C4-2B (cell line): ENCODE data around the gene PCGF2.
A peak's percentile ranks its signal among the peaks of the same experiment; 100 is the strongest.

Source experiments
- H3K27ac ChIP-seq: fragments of 450-650 bp; 2 replicates; pipeline ENCODE4 v1.5.1; 2017
- ZFX ChIP-seq: fragments of 450-650 bp; IDR thresholded peaks from 2 replicates; pipeline ENCODE4 v1.6.1; 2017
- TF ChIP-seq, protein P1 (sequence below): fragments of 450-650 bp; conservative IDR thresholded peaks from 2 replicates; pipeline ENCODE4 v1.5.1; 2017; ENCODE audit warnings: mild to moderate bottlenecking

Gene PCGF2

DNA sequence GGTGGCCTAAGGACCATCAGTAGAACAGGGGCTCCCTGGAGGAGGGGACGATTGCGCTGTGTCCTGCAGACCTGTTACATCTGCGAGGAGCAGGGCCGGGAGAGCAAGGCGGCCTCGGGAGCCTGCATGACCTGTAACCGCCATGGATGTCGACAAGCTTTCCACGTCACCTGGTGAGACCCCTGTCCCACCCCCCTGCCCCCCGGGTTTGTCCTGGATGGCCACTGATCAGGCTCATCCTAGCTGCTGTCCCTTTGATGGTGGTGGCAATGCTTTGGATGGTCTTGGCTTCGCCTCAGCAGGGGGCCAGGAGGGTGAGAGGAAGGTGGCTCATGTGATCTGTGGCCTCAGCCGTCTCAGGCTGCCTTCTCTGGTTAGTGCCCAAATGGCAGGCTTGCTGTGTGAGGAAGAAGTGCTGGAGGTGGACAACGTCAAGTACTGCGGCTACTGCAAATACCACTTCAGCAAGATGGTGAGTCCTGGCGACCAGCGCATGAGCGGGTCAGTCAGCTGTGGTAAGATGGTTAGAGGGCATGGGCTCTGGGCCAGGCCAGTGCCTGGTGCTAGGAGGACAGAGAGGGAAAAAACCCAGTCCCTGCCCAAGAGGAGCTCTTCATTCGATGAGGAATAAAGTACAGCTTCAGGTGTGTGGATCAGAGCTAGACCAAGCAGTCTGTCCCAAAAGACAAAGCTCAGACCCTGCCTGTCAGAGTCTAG lies 38.9 kb downstream of the PCGF2 start:
- TF ChIP-seq, protein P1, sequence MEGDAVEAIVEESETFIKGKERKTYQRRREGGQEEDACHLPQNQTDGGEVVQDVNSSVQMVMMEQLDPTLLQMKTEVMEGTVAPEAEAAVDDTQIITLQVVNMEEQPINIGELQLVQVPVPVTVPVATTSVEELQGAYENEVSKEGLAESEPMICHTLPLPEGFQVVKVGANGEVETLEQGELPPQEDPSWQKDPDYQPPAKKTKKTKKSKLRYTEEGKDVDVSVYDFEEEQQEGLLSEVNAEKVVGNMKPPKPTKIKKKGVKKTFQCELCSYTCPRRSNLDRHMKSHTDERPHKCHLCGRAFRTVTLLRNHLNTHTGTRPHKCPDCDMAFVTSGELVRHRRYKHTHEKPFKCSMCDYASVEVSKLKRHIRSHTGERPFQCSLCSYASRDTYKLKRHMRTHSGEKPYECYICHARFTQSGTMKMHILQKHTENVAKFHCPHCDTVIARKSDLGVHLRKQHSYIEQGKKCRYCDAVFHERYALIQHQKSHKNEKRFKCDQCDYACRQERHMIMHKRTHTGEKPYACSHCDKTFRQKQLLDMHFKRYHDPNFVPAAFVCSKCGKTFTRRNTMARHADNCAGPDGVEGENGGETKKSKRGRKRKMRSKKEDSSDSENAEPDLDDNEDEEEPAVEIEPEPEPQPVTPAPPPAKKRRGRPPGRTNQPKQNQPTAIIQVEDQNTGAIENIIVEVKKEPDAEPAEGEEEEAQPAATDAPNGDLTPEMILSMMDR: no peak
- no peak for TF ChIP-seq ZFX
- no peak overlapping the region for H3K27ac ChIP-seq

GRCh38 chr17:38707678-38708351 lies 40.3 kb downstream of the PCGF2 start:
- TF ChIP-seq, protein P1: no peak
- TF ChIP-seq ZFX: no peak
- no peak overlapping the region for H3K27ac ChIP-seq

DNA sequence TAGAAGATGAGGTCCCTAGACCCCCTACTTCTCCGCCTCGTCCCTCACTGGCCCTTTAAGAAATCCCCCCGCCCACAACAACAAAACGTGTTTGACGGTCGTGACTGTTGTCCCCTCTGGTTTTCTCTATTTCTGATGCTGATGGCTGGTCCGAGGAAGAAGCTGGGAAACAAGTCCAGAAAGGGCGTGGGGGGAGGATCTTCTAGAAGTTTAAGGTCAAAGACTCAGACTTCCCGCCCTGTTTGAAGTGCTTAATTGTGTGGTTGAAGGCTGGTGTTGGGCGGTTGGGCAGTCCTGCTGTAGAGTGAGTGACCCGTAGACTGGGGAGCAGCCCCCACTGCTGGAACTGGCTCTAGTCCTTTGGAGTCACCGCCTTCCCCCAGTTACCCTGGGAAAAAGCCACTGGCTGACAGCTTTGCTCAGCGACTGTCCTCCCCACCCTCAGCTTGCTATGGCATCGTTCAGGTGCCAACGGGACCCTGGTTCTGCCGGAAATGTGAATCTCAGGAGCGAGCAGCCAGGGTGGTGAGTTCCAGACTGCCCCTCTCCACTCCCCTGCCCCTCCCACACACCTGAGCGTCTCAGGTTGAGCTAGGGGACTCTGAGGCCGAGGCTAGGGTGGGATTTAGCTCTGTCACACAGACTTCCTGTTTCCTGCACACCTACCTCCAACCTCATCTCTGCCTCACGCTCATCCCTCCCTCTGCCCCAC lies 41.5 kb downstream of the PCGF2 start:
- no peak for TF ChIP-seq ZFX
- TF ChIP-seq, protein P1: no peak
- H3K27ac ChIP-seq: peak overlapping the region; percentile 98

- peak overlapping the region; percentile 98 for H3K27ac ChIP-seq
- TF ChIP-seq, protein P1: no peak
- no peak for TF ChIP-seq ZFX
Observed at GRCh38 chr17:38705803-38706504, 42.2 kb downstream of the PCGF2 start.

GRCh38 chr17:38705523-38705802 lies 42.7 kb downstream of the PCGF2 start:
- TF ChIP-seq, protein P1: no peak
- no peak for TF ChIP-seq ZFX
- peak overlapping the region; percentile 98 for H3K27ac ChIP-seq

- TF ChIP-seq, protein P1: no peak
- no peak for TF ChIP-seq ZFX
- H3K27ac ChIP-seq: peak within 1 kb of the TSS; percentile 98
Observed at GRCh38 chr17:38704606-38705522, 43.3 kb downstream of the PCGF2 start, which contains the start of gene MLLT6. Gene MLLT6 (plus strand): TSS chr17:38705273. CDS start chr17:38705633, 360 bp downstream.
